HEK293T (cell line): Measurements from ENCODE around the gene MPHOSPH9.

Source experiments
- ARNT ChIP-seq: fragments of 450-650 bp; IDR thresholded peaks from 2 replicates; pipeline ENCODE4 v1.6.1; 2017; ENCODE audit warnings: mild to moderate bottlenecking
- BHLHE40 ChIP-seq: fragments of 450-650 bp; IDR thresholded peaks from 2 replicates; pipeline ENCODE4 v1.6.1; 2016; ENCODE audit warnings: mild to moderate bottlenecking, moderate library complexity, borderline replicate concordance
- CTBP1 ChIP-seq: fragments of 450-650 bp; IDR thresholded peaks from 2 replicates; pipeline ENCODE4 v1.6.1; 2016; ENCODE audit warnings: borderline replicate concordance
- ELF4 ChIP-seq: fragments of 450-650 bp; IDR thresholded peaks from 2 replicates; pipeline ENCODE4 v1.6.1; 2017; ENCODE audit warnings: antibody characterized with exemption
- FOXA1 ChIP-seq: fragments of 450-650 bp; IDR thresholded peaks from 2 replicates; pipeline ENCODE4 v1.6.1; 2016; ENCODE audit warnings: mild to moderate bottlenecking
- FOXK2 ChIP-seq: fragments of 450-650 bp; IDR thresholded peaks from 2 replicates; pipeline ENCODE4 v1.6.1; 2016; ENCODE audit warnings: mild to moderate bottlenecking
- FOXM1 ChIP-seq: fragments of 450-650 bp; IDR thresholded peaks from 2 replicates; pipeline ENCODE4 v1.6.1; 2017; ENCODE audit warnings: mild to moderate bottlenecking, borderline replicate concordance
- NFRKB ChIP-seq: fragments of 450-650 bp; IDR thresholded peaks from 2 replicates; pipeline ENCODE4 v1.6.1; 2016; ENCODE audit warnings: mild to moderate bottlenecking, moderate library complexity
- SP1 ChIP-seq: fragments of 450-650 bp; IDR thresholded peaks from 2 replicates; pipeline ENCODE4 v1.6.1; 2017
- SUZ12 ChIP-seq: fragments of 450-650 bp; IDR thresholded peaks from 2 replicates; pipeline ENCODE4 v1.6.1; 2016; ENCODE audit warnings: mild to moderate bottlenecking
- TARDBP ChIP-seq: fragments of 450-650 bp; IDR thresholded peaks from 2 replicates; pipeline ENCODE4 v1.6.1; 2016
- ZNF384 ChIP-seq: fragments of 450-650 bp; IDR thresholded peaks from 2 replicates; pipeline ENCODE4 v1.6.1; 2016
- TF ChIP-seq, protein P1 (sequence below): fragments of 450-650 bp; IDR thresholded peaks from 2 replicates; pipeline ENCODE4 v1.6.1; 2016

DNA sequence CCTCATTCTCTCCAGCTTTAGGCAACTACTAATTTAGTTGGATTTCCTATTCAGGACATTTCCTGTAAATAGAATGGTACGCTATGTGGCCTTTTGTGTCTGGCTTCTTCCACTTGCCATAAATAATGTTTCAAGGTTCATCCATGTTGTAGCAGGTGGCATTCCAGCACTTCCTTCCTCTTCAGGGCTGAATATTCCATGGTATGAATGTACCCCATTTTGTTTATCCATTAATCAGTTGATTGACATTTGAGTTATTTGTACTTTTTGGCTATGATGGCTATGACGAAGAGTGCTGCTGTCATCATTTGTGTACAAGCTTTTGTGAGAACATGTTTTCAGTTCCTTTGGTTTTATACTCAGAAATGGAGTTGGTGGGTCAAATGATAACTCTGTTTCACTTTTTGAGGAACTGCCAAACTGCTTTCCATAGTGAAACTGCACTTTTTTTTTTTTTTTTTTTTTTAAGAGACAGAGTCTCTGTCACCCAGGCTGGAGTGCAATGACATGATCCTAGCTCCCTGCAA, 45.2 kb upstream of the MPHOSPH9 start:
- TF ChIP-seq FOXA1 (no peak), SUZ12 (no peak), ZNF384 (no peak), ARNT (no peak), ELF4 (no peak), FOXK2 (no peak), FOXM1 (no peak), SP1 (no peak), CTBP1 (no peak), BHLHE40 (no peak), NFRKB (no peak), TARDBP (no peak)
- TF ChIP-seq, protein P1, sequence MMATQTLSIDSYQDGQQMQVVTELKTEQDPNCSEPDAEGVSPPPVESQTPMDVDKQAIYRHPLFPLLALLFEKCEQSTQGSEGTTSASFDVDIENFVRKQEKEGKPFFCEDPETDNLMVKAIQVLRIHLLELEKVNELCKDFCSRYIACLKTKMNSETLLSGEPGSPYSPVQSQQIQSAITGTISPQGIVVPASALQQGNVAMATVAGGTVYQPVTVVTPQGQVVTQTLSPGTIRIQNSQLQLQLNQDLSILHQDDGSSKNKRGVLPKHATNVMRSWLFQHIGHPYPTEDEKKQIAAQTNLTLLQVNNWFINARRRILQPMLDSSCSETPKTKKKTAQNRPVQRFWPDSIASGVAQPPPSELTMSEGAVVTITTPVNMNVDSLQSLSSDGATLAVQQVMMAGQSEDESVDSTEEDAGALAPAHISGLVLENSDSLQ = no peak
